HG02885 (cell line): ENCODE measurements around the gene YES1.
A peak's percentile ranks its signal among the peaks of the same experiment; 100 is the strongest.
"Not testable (repeated sequence)": the region's sequence is repeated elsewhere in the genome, so short reads cannot be mapped to it uniquely, and the experiment has no call there.

Experiments
- ATAC-seq: cut with Tn5 transposase; IDR thresholded peaks from one replicate; pipeline ENCODE4 v1.9.1; 2021; ENCODE audit warnings: mild to moderate bottlenecking; ENCODE audit not compliant: unreplicated experiment, poor library complexity

Gene YES1

GRCh38 chr18:795383-795782, 16.7 kb downstream of the YES1 start:
- not testable (repeated sequence) for ATAC-seq

GRCh38 chr18:789397-789796, 22.6 kb downstream of the YES1 start:
- peak; percentile 28 for ATAC-seq

DNA sequence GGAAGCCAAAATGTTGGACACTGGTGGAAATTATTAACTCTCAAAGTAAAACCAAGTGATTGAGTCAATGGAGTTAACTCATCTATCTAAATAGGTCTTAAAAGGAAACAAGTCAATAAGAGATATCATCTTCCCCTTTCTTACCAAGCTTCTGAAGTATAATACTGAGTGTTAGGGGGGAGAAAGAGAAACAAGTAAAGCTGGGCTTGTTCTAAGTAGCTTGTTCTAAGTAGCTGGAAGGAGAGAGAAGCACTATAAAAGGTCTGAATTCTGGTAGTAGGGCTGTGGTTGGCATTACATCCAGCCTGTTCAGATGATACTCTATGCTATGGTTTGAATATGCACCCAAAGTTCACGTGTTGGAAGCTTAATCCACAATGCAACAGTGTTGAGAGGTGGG, 26.8 kb downstream of the YES1 start:
- ATAC-seq: peak; percentile 41

GRCh38 chr18:784470-785172, 27.4 kb downstream of the YES1 start:
- no peak for ATAC-seq

DNA sequence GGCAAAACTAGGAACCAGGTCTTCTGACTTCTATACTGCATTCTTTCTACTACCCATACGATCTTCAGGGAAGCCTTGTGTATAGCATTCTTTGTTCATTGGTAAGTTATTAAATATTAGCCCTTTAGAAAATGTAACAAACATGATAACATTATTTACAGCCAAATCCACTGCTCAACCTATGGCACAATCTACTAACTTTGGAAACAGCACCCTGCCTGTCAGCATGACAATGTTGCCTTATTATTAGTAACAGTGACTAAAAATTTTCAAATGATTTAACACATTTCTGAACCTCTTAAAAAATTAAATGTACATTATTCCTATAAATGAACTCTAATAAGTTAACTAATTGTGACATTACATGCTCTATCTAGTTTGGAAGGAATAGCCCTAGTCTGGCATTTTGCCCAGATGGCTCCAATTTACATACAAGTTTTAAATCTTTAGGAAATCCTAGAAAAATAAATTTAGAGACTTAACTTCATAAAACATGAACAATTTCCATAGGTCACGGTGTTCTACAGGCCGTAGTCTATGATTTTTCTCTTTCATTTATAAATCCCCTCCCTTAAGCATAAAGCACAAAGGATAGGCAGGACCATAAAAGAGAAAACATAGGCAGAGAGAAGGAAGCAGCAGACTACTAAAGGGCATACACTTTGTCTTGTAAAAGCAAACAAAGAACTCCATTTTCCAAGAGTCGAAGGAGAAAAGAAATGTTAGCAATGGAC, 33.7 kb downstream of the YES1 start:
- no peak for ATAC-seq

DNA sequence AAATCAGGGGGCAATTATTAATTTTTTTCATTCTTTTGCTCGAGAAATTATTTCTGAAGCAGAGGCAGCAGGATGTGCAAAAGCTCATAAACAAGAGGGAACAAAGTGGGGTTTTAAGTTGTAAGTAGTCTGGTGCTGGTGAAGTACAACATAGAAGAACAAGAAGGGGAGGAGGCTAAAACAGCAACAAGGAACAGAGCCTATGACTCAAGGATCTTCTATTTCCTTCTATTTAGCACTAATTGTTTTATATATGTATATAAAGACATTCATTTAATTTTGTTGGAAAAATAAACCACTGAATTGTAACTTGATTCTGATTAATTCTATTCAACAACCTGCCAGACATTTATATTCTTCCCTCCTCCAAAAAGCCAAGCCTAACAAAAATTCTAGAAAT, 35.0 kb downstream of the YES1 start:
- ATAC-seq: no peak

- ATAC-seq: not testable (repeated sequence)
Measured at GRCh38 chr18:776044-776443, 36.0 kb downstream of the YES1 start.

DNA sequence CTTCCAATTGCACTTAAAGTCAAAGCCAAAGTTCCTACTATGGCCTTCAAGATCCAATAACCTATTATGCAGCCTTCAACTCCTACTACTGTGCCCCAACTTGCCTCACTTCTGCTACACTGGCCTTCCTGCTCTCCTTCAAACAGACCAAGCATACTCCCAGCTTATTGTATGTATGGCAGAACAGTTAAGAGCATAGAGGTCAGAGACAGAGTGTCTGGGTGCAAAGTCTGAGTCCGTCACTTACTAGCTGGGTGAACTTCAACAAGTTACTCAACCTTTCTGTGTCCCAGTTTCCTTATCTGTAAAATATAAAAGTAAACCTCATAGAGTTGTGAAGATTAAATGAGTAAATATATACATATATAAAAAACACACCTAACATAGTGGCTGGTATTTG, 37.2 kb downstream of the YES1 start:
- no peak for ATAC-seq

DNA sequence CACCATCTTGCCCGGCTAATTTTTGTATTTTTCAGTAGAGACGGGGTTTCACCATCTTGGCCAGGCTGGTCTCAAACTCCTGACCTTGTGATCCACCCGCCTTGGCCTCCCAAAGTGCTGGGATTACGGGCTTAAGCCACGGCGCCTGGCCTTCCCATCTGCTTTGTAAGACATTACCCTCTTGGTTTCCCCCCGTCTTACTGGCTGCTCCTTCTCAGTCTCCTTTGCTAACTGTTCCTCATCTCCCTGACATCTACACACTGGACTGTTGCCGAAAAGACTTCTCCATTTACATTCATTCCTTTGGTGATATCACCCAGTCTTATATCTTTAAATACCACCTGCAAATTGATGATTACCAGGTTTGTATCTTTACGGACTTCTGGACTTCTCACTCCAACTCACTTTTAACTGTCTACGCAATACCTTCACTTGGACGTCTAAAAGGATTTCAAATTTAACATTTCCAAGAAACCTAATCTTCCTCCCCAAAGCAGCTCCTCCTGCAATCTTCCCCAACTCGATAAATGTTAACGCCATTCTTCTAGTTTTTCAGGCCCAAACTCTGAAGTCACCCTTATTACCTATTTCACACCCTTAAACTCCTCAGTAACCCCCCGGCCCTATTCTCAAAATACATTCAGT, 37.9 kb downstream of the YES1 start:
- no peak for ATAC-seq

DNA sequence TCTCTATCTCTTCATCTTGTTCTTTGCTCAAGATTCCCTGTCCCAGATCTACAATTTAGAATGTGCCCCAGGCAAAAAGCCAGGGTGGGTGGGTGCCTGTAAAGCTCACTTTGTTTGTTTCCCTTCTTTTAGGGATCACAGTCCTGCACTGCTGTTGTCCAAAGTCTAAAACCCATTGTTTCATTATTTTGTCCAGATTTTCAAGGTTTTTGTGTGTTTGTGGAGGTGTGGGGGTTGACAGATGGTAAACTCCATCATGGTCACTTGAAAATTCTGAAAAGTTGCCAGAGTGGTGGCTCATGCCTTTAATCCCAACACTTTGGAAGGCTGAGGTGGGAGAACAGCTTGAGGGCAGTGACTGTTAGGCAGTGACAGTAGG, 41.5 kb downstream of the YES1 start:
- ATAC-seq: no peak

DNA sequence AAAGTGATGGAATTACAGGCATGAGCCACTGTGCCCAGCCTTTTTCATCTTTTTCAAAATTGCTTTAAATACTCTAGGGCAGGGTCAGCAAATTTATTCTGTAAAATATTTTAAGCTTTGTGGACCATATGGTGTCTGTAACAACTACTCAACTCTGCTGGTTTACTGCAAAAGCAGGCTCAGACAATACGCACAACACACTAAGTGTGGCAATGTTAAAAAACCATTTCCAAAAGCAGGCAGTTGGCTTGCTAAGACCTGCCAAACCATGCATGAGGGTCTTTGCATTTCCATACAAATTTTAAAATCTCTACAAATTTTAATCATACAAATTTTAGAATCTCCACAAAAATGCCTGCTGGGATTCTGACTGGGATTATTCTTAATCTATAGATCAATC, 44.1 kb downstream of the YES1 start:
- no peak for ATAC-seq

GRCh38 chr18:767084-767882, 44.8 kb downstream of the YES1 start:
- ATAC-seq: no peak

DNA sequence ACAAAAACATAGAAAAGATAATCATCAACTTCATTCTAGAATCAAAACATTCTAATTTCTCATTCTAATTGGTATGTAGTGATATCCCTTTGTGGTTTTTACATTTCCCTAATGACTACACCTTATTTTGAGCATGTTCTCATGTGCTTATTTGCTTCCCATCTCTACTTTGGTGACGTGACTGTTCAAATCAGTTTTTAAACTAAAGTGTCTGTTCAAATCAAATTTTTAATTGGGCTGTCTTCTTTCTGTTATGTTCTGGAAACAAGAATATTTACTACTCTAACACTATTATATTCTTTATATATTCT, 45.5 kb downstream of the YES1 start:
- ATAC-seq: no peak

- ATAC-seq: no peak
Measured at GRCh38 chr18:765764-766549, 46.1 kb downstream of the YES1 start.

- ATAC-seq: not testable (repeated sequence)
Measured at GRCh38 chr18:759864-760263, 52.2 kb downstream of the YES1 start.

- no peak for ATAC-seq
Measured at GRCh38 chr18:755506-755905, 56.5 kb downstream of the YES1 start.

DNA sequence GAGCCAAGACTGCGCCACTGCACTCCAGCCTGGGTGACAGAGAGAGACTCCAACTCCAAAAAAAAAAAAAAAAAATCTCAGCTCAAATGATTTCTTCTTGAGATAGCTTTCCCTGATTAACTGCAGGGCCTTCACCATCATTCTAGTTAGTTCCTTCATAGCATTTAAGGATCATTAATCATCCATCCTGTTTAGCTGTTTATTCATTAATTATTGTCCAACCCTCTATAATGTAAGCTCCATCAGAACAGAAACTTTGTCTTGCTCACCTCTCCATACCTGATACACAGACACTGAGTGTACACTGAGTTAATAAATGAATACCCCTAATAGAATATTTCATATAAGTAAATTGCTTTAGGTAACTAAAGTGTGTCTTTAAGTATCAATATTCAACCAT, 57.4 kb downstream of the YES1 start:
- ATAC-seq: no peak

DNA sequence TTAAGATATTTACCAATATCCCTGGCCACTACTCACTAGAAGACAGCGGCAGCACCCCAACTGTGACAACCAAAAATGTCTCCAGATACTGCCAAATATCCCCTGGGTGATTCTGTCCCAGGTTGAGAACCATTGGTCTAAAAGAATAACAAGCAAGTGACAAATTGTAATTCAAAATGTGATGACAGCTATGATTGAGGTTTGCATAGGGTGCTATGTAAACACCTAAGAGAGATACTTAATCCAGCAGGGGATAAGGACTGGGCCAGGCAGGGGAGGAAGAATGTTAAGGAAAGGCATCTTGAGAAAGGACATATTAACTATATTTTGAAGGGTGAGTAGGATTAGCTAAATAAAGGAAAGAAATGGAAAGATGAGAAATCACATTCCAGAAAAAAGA, 61.6 kb downstream of the YES1 start:
- no peak for ATAC-seq

GRCh38 chr18:744832-745597, 67.0 kb downstream of the YES1 start:
- ATAC-seq: no peak
